RWPE1 (cell line): ENCODE results near the gene IRAK1BP1.
"Not testable (repeated sequence)": the region's sequence is repeated elsewhere in the genome, so short reads cannot be mapped to it uniquely, and the experiment has no call there.

Experiments used
- CTCF ChIA-PET: fragments of 350-600 bp; sonication (Branson Sonifier 250); formaldehyde crosslinking; extraction: SDS; loops from one replicate; lab custom pipeline; 2021; lab: Yijun Ruan, JAX
- POLR2A ChIA-PET: fragments of 400-600 bp; formaldehyde crosslinking; extraction: SDS; loops from one replicate; lab custom pipeline; 2020; ENCODE audit warnings: antibody characterized with exemption; ENCODE audit not compliant: low non-redundant PET; lab: Yijun Ruan, JAX
- DNase-seq: peaks from one replicate; pipeline ENCODE4 v3.0.0; 2012; ENCODE audit warnings: low spot score
- H3K27ac ChIP-seq: fragments of 450-650 bp; 2 replicates; pipeline ENCODE4 v1.5.1; 2017
- CTCF ChIP-seq: fragments of 450-650 bp; conservative IDR thresholded peaks from 2 replicates; pipeline ENCODE4 v1.5.1; 2017; ENCODE audit warnings: low read depth, mild to moderate bottlenecking

Gene IRAK1BP1

GRCh38 chr6:78851156-78851555 lies 16.2 kb upstream of the IRAK1BP1 start:
- no peak overlapping the region for H3K27ac ChIP-seq
- no peak for TF ChIP-seq CTCF
- ChIA-PET POLR2A (no interaction called here), CTCF (no interaction called here)
- no peak for DNase-seq

- ChIA-PET CTCF (interaction anchor here (0.6 to 0.7 kb wide), 2 partner anchors 47 to 279 kb away, joined by 3 read pairs; no protein-coding TSS in a partner anchor), POLR2A (no interaction called here)
- no peak for DNase-seq
- H3K27ac ChIP-seq: no peak overlapping the region
- no peak for TF ChIP-seq CTCF
Measured at GRCh38 chr6:78854546-78854945, 12.8 kb upstream of the IRAK1BP1 start.

GRCh38 chr6:78858339-78858938 lies 8.9 kb upstream of the IRAK1BP1 start:
- DNase-seq, POLR2A ChIA-PET, H3K27ac ChIP-seq, CTCF ChIA-PET: not testable (repeated sequence)

GRCh38 chr6:78861509-78861908 lies 5.8 kb upstream of the IRAK1BP1 start:
- ChIA-PET POLR2A (interaction anchor here (0.6 kb wide), 1 partner anchor 1593 kb away, joined by 4 read pairs; no protein-coding TSS in a partner anchor), CTCF (no interaction called here)
- no peak for TF ChIP-seq CTCF
- no peak overlapping the region for H3K27ac ChIP-seq
- no peak for DNase-seq

GRCh38 chr6:78863576-78863975 lies 3.8 kb upstream of the IRAK1BP1 start:
- ChIA-PET CTCF (no interaction called here), POLR2A (no interaction called here)
- TF ChIP-seq CTCF: no peak
- DNase-seq: no peak
- no peak overlapping the region for H3K27ac ChIP-seq

GRCh38 chr6:78864957-78865356 lies 2.4 kb upstream of the IRAK1BP1 start:
- POLR2A ChIA-PET: no interaction called here
- no peak for TF ChIP-seq CTCF
- CTCF ChIA-PET: interaction anchor here (0.6 kb wide), 1 partner anchor 81 kb away, joined by 3 read pairs; no protein-coding TSS in a partner anchor
- H3K27ac ChIP-seq: no peak overlapping the region
- no peak for DNase-seq

GRCh38 chr6:78867020-78867369 lies 356 bp upstream of the IRAK1BP1 start:
- ChIA-PET POLR2A (interaction anchor here (0.5 kb wide), 1 partner anchor 328 kb away, joined by 5 read pairs; no protein-coding TSS in a partner anchor), CTCF (interaction anchor here (0.6 to 0.7 kb wide), 3 partner anchors 41 to 586 kb away, joined by 3 to 4 read pairs (median 3); no protein-coding TSS in a partner anchor)
- H3K27ac ChIP-seq: peak overlapping the region; percentile 85
- DNase-seq: no peak
- no peak for TF ChIP-seq CTCF
